K562 (cell line): ENCODE results near the gene DYNLT2. TPM values are rescaled to one million over a fixed set of nuclear protein-coding genes. Genes with fewer than 3 reads are reported as not detected.
A peak's percentile ranks its signal among the peaks of the same experiment; 100 is the strongest.

ENCODE experiments used
- ARHGAP35 ChIP-seq: fragments of 450-650 bp; IDR thresholded peaks from 2 replicates; pipeline ENCODE4 v1.6.1; 2018; ENCODE audit not compliant: partially characterized antibody
- BRD4 ChIP-seq: fragments of 200-600 bp; sonication (generic); IDR thresholded peaks from 2 replicates; pipeline ENCODE4 v1.6.1; 2017; ENCODE audit warnings: inconsistent platforms
- FOS ChIP-seq: IDR thresholded peaks from 3 replicates; pipeline ENCODE4 v1.6.1; 2011; ENCODE audit not compliant: insufficient read length; ENCODE audit errors: extremely low read depth
- GTF2E2 ChIP-seq: fragments of 200-800 bp; sonication (Bioruptor generic); IDR thresholded peaks from 2 replicates; pipeline ENCODE4 v1.6.1; 2016; ENCODE audit warnings: missing genetic modification characterization, missing compliant biosample characterization
- HMG20B ChIP-seq: fragments of 250-450 bp; sonication (Bioruptor Pico); IDR thresholded peaks from 2 replicates; pipeline ENCODE4 v1.5.0; 2021; ENCODE audit warnings: mild to moderate bottlenecking
- HNRNPH1 ChIP-seq: fragments of 200-400 bp; formaldehyde crosslinking; optimal IDR thresholded peaks from 2 replicates; pipeline ENCODE3; 2017; ENCODE audit warnings: low read depth, mild to moderate bottlenecking, low read length, moderate library complexity
- MAFF ChIP-seq: IDR thresholded peaks from 2 replicates; pipeline ENCODE4 v1.6.1; 2012; ENCODE audit warnings: low read length, improper control_type of control experiment
- NR2C1 ChIP-seq, 2 experiments: fragments of 450-650 bp; IDR thresholded peaks; 2 replicates each; pipeline ENCODE4 v1.6.1; 2017; ENCODE audit warnings: mild to moderate bottlenecking in 2 of 2, antibody characterized with exemption in 1 of 2, inconsistent platforms in 1 of 2, missing compliant biosample characterization in 1 of 2, missing genetic modification characterization in 1 of 2
- PHF8 ChIP-seq: fragments of 200-600 bp; sonication (generic); IDR thresholded peaks from 2 replicates; pipeline ENCODE4 v1.6.1; 2012; ENCODE audit warnings: mixed run types, mild to moderate bottlenecking, inconsistent platforms, low read length, moderate library complexity, borderline replicate concordance
- RFX5 ChIP-seq: IDR thresholded peaks from 2 replicates; pipeline ENCODE4 v1.6.1; 2011; ENCODE audit warnings: low read depth, mild to moderate bottlenecking, improper control_type of control experiment, low read length
- RHOXF2B ChIP-seq: fragments of 250-450 bp; sonication (Bioruptor Pico); conservative IDR thresholded peaks from 2 replicates; pipeline ENCODE4 v1.5.1; 2021
- RNF2 ChIP-seq: sonication (generic); IDR thresholded peaks from 2 replicates; pipeline ENCODE4 v1.6.1; 2016
- SIX5 ChIP-seq, 2 experiments: IDR thresholded peaks; 2 replicates each; pipeline ENCODE4 v1.6.1; 2011; ENCODE audit warnings: low read length in 2 of 2, borderline replicate concordance in 1 of 2, low read depth in 1 of 2, mild to moderate bottlenecking in 1 of 2, moderate library complexity in 1 of 2; ENCODE audit not compliant: insufficient read depth in 1 of 2
- ZKSCAN3 ChIP-seq: fragments of 250-450 bp; sonication (Bioruptor Pico); IDR thresholded peaks from 2 replicates; pipeline ENCODE4 v1.4.0; 2020
- ZNF408 ChIP-seq: fragments of 250-450 bp; sonication (Bioruptor Pico); IDR thresholded peaks from 2 replicates; pipeline ENCODE4 v1.4.0; 2020; ENCODE audit warnings: low read depth, mild to moderate bottlenecking, moderate library complexity
- polyA plus RNA-seq, 8 experiments: library from polyadenylated mRNA; depleted of rRNA in 4 of 8; stranded (reverse) in 5 of 8; unstranded in 3 of 8; fragments of >200 nt; fragmentation: Nextera tagmentation in 2 of 8; fragmentation: Illumina TruSeq in 1 of 8; extraction: Ambion mirVana in 2 of 8; extraction: Trizol in 1 of 8; gene quantifications; 2 replicates each; pipeline versions ENCODE4 v1.2.1 to v1.2.3, GENCODE V29; 2011 to 2014; ENCODE audit warnings: inconsistent platforms in 1 of 8, missing spikeins in 1 of 8
- total RNA-seq, 7 experiments: library from RNA; depleted of rRNA in 6 of 7; stranded (reverse); fragments of >200 nt in 6 of 7; fragmentation: Illumina TruSeq in 2 of 7; extraction: Trizol in 2 of 7; gene quantifications; 2 replicates each; pipeline versions ENCODE4 v1.2.1 to v1.2.3, GENCODE V29; 2011 to 2021; ENCODE audit warnings: low replicate concordance in 1 of 7
- TF ChIP-seq, protein P1 (sequence below), 2 experiments: fragments of 450-650 bp; IDR thresholded peaks; 2 replicates each; pipeline ENCODE4 v1.6.1; 2016; ENCODE audit warnings: mild to moderate bottlenecking in 2 of 2, borderline replicate concordance in 1 of 2, low read depth in 1 of 2, moderate library complexity in 1 of 2
- TF ChIP-seq, protein P2 (sequence below): sonication (generic); formaldehyde crosslinking; IDR thresholded peaks from 2 replicates; pipeline ENCODE4 v1.8.1; 2023; ENCODE audit warnings: mild to moderate bottlenecking, missing genetic modification reagents

DYNLT2 gene
- total and polyA plus RNA-seq, 9 of the 15 experiments (the other 6 are each of a cell fraction or from before 2014, with no cell fraction given), result 2.0 to 12.8 (median 6.3) TPM

GRCh38 chr6:169701954-169702839 lies 49.2 kb downstream of the DYNLT2 start, which contains the start of the genes C6orf120 and WDR27 (continued):
- TF ChIP-seq, protein P1, sequence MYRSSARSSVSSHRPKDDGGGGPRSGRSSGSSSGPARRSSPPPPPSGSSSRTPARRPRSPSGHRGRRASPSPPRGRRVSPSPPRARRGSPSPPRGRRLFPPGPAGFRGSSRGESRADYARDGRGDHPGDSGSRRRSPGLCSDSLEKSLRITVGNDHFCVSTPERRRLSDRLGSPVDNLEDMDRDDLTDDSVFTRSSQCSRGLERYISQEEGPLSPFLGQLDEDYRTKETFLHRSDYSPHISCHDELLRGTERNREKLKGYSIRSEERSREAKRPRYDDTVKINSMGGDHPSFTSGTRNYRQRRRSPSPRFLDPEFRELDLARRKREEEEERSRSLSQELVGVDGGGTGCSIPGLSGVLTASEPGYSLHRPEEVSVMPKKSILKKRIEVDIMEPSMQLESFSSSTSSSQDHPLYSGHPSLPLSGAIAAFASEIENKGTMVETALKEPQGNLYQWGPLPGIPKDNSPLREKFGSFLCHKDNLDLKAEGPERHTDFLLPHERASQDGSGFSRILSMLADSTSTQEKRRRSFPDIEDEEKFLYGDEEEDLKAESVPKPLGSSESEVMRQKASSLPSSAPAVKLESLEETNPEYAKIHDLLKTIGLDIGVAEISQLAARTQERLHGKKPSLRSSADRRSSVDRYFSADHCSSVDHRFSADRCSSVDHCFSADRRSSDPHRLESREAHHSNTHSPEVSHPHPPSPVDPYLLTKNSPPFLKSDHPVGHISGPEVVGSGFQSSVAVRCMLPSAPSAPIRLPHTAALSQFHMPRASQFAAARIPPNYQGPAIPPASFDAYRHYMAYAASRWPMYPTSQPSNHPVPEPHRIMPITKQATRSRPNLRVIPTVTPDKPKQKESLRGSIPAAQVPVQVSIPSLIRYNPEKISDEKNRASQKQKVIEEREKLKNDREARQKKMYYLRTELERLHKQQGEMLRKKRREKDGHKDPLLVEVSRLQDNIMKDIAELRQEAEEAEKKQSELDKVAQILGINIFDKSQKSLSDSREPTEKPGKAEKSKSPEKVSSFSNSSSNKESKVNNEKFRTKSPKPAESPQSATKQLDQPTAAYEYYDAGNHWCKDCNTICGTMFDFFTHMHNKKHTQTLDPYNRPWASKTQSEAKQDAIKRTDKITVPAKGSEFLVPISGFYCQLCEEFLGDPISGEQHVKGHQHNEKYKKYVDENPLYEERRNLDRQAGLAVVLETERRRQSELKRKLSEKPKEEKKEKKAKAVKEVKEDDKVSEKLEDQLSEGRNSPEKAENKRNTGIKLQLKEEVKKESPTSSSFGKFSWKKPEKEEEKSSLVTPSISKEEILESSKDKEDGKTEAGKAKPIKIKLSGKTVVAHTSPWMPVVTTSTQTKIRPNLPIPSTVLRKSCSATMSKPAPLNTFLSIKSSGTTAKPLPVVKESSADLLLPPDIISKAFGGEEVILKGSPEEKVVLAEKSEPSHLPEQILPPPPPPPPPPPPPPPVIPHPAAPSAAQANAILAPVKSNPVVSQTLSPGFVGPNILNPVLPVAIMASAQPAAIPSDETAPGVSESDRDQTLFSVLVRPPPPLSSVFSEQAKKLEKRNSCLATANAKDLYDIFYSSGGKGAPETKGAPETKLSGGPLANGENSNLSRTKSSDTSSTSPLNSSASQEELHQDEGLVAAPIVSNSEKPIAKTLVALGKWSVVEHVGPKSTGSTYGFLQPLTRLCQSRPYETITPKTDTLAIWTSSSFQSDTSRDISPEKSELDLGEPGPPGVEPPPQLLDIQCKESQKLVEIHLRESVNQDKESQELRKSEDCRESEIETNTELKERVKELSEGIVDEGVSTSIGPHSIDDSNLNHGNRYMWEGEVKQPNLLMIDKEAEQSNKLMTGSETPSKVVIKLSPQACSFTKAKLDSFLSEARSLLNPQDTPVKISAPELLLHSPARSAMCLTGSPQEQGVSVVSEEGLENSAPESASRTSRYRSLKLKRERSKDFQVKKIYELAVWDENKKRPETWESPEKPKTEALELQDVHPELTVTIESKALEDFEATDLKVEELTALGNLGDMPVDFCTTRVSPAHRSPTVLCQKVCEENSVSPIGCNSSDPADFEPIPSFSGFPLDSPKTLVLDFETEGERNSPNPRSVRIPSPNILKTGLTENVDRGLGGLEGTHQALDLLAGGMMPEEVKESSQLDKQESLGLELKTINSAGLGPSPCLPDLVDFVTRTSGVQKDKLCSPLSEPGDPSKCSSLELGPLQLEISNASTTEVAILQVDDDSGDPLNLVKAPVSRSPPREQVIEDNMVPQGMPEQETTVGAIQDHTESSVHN (IDR thresholded peaks at IDR 0.05; ENCODE audit: borderline replicate concordance in 1 of 2, low read depth in 1 of 2), result no peak
- TF ChIP-seq ARHGAP35 (peak; percentile 92), MAFF (peak; percentile 47; the same call in 1 of the 2 replicates), NR2C1 (IDR thresholded peaks at IDR 0.05) (no peak), NR2C1 (tag; IDR thresholded peaks at IDR 0.05) (no peak), PHF8 (peak; percentile 99), GTF2E2 (no peak), HNRNPH1 (no peak), HMG20B (CRISPR knock-in tag) (peak; percentile 38; the same call in 1 of the 2 replicates), RFX5 (no peak), FOS (no peak), ZKSCAN3 (CRISPR knock-in tag) (no peak), RNF2 (peak; percentile 16; the same call in 1 of the 2 replicates), RHOXF2B (CRISPR knock-in tag) (no peak), SIX5 (IDR thresholded peaks at IDR 0.05; ENCODE audit: borderline replicate concordance in 1 of 2, insufficient read depth in 1 of 2, low read depth in 1 of 2, low read length in 2 of 2) (no peak), BRD4 (peak; percentile 78; the same call in 1 of the 2 replicates), ZNF408 (no peak)
- TF ChIP-seq, protein P2, sequence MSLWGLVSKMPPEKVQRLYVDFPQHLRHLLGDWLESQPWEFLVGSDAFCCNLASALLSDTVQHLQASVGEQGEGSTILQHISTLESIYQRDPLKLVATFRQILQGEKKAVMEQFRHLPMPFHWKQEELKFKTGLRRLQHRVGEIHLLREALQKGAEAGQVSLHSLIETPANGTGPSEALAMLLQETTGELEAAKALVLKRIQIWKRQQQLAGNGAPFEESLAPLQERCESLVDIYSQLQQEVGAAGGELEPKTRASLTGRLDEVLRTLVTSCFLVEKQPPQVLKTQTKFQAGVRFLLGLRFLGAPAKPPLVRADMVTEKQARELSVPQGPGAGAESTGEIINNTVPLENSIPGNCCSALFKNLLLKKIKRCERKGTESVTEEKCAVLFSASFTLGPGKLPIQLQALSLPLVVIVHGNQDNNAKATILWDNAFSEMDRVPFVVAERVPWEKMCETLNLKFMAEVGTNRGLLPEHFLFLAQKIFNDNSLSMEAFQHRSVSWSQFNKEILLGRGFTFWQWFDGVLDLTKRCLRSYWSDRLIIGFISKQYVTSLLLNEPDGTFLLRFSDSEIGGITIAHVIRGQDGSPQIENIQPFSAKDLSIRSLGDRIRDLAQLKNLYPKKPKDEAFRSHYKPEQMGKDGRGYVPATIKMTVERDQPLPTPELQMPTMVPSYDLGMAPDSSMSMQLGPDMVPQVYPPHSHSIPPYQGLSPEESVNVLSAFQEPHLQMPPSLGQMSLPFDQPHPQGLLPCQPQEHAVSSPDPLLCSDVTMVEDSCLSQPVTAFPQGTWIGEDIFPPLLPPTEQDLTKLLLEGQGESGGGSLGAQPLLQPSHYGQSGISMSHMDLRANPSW (CRISPR knock-in tag), result 0 out of 2 replicates have a peak, but pooled peaks have one; percentile 30
